GM12873 (cell line): ENCODE results near the gene HLCS.

Source experiments
- TF ChIP-seq, protein P1 (sequence below): IDR thresholded peaks from 2 replicates; pipeline ENCODE4 v1.5.1; 2012; ENCODE audit warnings: low read depth, mild to moderate bottlenecking, moderate library complexity, low read length, control low read depth; ENCODE audit not compliant: insufficient read depth; ENCODE audit errors: missing control alignments

The HLCS gene

DNA sequence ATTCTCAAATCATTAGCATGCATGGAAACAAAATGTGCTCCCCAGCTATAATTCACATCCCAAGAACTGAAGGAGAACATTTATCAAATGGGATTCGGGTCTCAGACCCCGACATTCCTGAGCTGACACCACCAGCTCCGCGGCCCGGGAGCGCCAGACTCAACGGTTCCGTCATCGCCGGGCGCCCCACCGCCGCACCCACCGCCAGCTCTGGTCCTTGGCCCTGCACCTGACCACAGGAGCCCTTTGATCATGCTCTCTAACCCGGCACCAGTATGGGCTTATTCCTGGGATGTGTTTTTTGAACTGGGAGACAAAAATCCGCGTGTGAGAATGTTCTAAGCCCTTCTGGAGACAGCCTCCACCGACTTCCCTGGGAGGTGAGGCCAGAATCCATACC is 43.6 kb downstream of the HLCS start:
- TF ChIP-seq, protein P1, sequence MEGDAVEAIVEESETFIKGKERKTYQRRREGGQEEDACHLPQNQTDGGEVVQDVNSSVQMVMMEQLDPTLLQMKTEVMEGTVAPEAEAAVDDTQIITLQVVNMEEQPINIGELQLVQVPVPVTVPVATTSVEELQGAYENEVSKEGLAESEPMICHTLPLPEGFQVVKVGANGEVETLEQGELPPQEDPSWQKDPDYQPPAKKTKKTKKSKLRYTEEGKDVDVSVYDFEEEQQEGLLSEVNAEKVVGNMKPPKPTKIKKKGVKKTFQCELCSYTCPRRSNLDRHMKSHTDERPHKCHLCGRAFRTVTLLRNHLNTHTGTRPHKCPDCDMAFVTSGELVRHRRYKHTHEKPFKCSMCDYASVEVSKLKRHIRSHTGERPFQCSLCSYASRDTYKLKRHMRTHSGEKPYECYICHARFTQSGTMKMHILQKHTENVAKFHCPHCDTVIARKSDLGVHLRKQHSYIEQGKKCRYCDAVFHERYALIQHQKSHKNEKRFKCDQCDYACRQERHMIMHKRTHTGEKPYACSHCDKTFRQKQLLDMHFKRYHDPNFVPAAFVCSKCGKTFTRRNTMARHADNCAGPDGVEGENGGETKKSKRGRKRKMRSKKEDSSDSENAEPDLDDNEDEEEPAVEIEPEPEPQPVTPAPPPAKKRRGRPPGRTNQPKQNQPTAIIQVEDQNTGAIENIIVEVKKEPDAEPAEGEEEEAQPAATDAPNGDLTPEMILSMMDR, result no peak

DNA sequence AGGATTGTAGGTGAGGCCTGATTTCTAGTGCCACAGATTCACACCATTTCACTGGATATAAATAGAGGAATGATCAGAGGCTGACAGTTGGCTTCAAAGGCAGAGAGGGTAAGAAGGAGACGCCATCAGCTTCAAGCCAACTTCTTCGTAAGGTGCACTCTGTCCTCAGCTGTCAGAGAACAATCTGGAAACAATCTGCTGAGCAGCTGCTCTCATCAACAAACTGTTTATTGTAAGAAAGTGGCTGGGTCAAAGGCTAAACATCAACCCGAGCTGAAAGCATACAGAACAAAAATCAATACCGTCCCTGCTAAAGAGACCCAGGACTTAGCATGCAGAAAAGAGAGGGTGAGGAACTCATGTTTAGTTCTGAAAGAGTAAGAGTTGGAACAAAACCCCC is 48.2 kb downstream of the HLCS start:
- TF ChIP-seq, protein P1, result no peak

DNA sequence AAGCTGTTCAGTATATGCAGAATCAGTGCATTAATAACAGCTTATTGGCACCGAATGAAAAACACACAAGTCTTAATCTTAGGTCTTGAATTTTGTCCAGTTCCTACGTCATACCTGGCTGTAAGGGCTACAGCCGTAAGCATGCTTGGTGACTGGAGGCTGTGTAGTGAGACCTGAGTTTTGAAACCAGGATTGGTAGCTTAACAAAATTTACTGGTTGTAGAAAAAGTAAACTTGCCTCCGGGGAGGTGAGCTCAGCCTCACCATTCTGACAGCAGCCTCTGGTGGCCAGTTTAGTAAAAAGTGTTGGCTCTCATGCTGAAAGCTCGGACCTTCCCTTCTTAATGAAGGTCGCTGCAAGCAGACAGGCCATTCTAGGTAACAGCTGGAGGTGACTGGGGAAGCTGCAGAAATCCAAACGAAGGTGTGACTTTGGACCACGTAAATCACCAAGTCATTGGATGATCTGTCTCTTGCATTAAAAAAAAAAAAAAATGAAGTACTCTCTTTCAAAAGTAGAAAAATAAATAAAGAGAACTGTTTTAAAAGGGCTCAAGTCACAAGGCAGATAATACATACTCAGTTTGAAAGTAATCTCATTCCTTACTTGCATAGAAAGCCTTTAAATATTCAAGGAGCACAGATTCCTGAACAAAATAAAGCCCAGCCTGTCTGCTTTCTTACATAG is 48.9 kb downstream of the HLCS start:
- TF ChIP-seq, protein P1, result peak; percentile 52

DNA sequence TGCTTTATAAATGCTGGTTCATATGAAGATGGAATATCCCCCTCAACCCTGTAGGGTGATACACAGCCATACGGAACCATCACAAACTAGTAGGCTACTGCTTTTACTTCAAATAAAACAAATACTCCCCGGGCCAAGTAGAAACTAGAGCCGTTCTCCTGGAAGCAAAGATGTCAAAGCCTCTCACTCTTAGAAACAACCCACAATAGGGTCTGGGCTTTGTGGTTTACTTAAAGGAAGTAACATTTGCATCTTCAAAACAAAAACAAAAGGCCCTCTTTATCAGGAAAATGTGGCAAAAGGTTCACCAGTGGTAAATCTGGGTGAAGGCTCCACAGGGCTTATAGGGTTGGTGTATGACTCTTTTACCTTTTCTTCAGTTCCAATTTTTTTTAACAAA is 49.8 kb downstream of the HLCS start:
- TF ChIP-seq, protein P1, result no peak

DNA sequence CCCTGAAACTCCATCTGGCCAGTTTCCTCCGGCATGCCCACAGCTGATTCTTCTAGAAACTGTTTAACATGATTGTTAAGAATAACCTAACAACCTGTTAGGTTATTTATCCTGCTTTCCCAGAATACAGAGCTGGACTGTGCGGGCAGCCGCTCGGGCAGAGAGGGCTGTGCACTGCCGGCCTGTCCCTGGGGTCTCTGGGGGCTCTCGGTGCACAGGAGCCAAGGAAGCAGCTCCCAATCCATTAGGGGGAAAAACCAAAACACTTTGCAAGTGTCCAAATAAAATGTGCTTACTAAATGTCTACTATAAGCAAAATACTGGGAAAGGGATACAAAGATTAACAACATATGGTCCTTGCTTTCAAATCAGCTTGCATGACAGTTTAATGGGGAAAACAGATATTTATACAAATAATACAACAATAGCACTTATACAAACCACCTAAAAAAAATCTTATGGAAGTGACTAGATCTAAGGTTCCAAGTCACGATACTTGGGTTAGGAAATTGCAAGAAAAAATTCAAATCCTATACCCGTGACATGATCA is 50.7 kb downstream of the HLCS start:
- TF ChIP-seq, protein P1, result no peak

DNA sequence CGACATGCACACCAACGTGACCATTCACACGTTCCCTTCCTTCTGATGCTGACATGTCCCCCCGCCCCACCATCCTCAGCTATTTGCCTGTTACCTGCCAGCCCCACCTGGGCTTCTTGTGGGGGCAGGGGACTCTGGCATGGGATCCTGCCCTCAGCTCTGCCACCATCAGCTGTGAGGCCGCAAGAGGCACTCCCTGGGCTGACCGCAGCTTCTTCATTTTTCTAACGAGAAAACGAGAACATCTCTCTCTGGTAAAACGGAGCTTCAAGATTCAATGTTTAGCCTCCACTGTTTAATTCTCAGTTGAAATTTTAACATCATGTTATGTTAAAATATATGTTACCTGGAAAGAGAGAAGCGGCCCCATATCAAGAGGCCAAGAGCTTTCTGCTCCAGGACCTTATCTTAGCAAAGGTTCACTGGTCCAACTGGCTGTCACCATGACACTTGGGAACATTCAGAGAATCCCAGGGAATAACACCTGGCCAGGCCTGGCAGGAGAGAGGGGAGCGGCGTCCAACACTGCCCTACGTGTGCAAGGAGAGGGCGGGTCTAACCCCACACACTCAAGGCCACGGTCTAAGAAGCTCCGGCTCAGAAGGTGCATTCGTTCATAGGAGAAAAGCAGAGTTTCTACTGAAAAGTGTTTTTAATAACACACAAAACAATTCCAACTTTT is 51.3 kb downstream of the HLCS start:
- TF ChIP-seq, protein P1, result no peak

DNA sequence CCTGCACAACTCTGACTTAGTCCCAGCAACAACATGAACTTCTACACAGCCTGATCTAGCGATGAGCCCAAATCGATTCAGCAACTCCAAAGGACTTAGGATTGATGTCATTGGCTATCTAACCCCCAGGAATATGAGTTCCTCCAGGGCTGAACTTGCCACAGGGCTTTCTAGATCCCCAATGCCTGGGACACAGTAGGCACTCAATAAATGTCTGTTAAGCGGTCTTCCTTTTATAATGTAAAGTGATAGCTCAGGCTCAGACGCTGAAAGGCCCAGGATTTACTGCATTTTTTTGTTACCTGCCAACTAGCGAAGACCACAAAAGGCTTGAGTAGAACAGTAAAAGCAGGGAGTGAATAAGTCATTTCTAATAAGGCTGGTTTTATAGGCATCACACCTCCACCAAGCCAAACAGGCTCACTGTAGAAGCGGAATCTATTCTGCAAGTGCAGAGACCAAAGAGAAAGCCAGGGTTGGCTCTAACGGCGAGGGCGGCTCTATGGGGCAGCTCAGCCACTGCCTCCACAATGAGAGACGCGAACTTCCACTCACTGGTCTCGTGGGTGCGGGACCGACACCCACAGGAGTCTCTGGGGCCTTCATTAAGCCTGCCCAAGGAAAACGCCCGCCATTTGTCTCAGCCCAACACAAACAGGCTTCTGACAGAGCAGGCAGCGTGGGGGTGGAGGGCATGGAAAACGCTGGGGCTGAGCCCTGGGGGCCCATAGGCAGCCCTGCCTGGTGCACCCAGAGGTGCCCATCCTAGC is 52.0 kb downstream of the HLCS start:
- TF ChIP-seq, protein P1, result no peak
